HG03342 (cell line): Measurements from ENCODE around the gene CELA3B.
"Not testable (repeated sequence)": the region's sequence is repeated elsewhere in the genome, so short reads cannot be mapped to it uniquely, and the experiment has no call there.

Experiments used
- ATAC-seq: cut with Tn5 transposase; IDR thresholded peaks from one replicate; pipeline ENCODE4 v1.9.1; 2021; ENCODE audit warnings: mild to moderate bottlenecking, moderate library complexity; ENCODE audit not compliant: unreplicated experiment

CELA3B gene

GRCh38 chr1:21942959-21943640 lies 33.7 kb upstream of the CELA3B start:
- not testable (repeated sequence) for ATAC-seq

- no peak for ATAC-seq
Measured at GRCh38 chr1:21944733-21945073, 32.1 kb upstream of the CELA3B start.

GRCh38 chr1:21946836-21947587 lies 29.8 kb upstream of the CELA3B start:
- ATAC-seq, result no peak

- ATAC-seq, result no peak
Measured at GRCh38 chr1:21950734-21951133, 26.1 kb upstream of the CELA3B start.

GRCh38 chr1:21951226-21951870 lies 25.5 kb upstream of the CELA3B start:
- ATAC-seq, result no peak

GRCh38 chr1:21952786-21953520 lies 23.9 kb upstream of the CELA3B start:
- ATAC-seq, result no peak

GRCh38 chr1:21955058-21955457 lies 21.8 kb upstream of the CELA3B start:
- no peak for ATAC-seq

GRCh38 chr1:21955501-21956281 lies 21.1 kb upstream of the CELA3B start:
- ATAC-seq, result no peak

GRCh38 chr1:21956720-21957552 lies 19.9 kb upstream of the CELA3B start:
- no peak for ATAC-seq

- no peak for ATAC-seq
Measured at GRCh38 chr1:21961337-21961736, 15.5 kb upstream of the CELA3B start.

- no peak for ATAC-seq
Measured at GRCh38 chr1:21961799-21962198, 15.0 kb upstream of the CELA3B start.

- ATAC-seq, result no peak
Measured at GRCh38 chr1:21963477-21964217, 13.2 kb upstream of the CELA3B start.

- no peak for ATAC-seq
Measured at GRCh38 chr1:21966247-21967000, 10.4 kb upstream of the CELA3B start.

GRCh38 chr1:21967216-21967615 lies 9.6 kb upstream of the CELA3B start:
- ATAC-seq, result not testable (repeated sequence)

- ATAC-seq, result not testable (repeated sequence)
Measured at GRCh38 chr1:21969066-21969465, 7.8 kb upstream of the CELA3B start.

GRCh38 chr1:21970523-21970922 lies 6.3 kb upstream of the CELA3B start:
- not testable (repeated sequence) for ATAC-seq

- not testable (repeated sequence) for ATAC-seq
Measured at GRCh38 chr1:21972973-21973441, 3.8 kb upstream of the CELA3B start.

GRCh38 chr1:21973948-21974347 lies 2.9 kb upstream of the CELA3B start:
- ATAC-seq, result not testable (repeated sequence)
